Muscle layer of colon (tissue), 2 donors: Measurements from ENCODE around the gene NCKIPSD.
A peak's percentile ranks its signal among the peaks of the same experiment; 100 is the strongest.

ENCODE experiments used
- H3K27ac ChIP-seq: one replicate; pipeline ENCODE4 v1.7.0; 2013; ENCODE audit warnings: low read depth, mild to moderate bottlenecking, low read length, moderate library complexity
- H3K27me3 ChIP-seq, 2 donors: one replicate each; pipeline ENCODE4 v1.7.0; 2013; ENCODE audit warnings: low read length in 2 of 2, mild to moderate bottlenecking in 2 of 2; ENCODE audit not compliant: insufficient read depth in 2 of 2, control insufficient read depth in 1 of 2
- H3K36me3 ChIP-seq: one replicate; pipeline ENCODE4 v1.7.0; 2013; ENCODE audit warnings: mild to moderate bottlenecking, low read length; ENCODE audit not compliant: insufficient read depth
- H3K4me1 ChIP-seq: one replicate; pipeline ENCODE4 v1.7.0; 2013; ENCODE audit warnings: mild to moderate bottlenecking, low read length; ENCODE audit not compliant: insufficient read depth
- H3K4me3 ChIP-seq, 2 donors: one replicate each; pipeline ENCODE4 v1.7.0; 2013; ENCODE audit warnings: low read length in 2 of 2, low read depth in 1 of 2, mild to moderate bottlenecking in 1 of 2, moderate library complexity in 1 of 2
- H3K9ac ChIP-seq: one replicate; pipeline ENCODE4 v1.7.0; 2013; ENCODE audit warnings: low read length
- H3K9me3 ChIP-seq: one replicate; pipeline ENCODE4 v1.7.0; 2013; ENCODE audit warnings: mild to moderate bottlenecking, low read length
- donor health status: abdominal sarcoma.
- donor health status: Adenocarcinoma of cecum.

NCKIPSD gene

DNA sequence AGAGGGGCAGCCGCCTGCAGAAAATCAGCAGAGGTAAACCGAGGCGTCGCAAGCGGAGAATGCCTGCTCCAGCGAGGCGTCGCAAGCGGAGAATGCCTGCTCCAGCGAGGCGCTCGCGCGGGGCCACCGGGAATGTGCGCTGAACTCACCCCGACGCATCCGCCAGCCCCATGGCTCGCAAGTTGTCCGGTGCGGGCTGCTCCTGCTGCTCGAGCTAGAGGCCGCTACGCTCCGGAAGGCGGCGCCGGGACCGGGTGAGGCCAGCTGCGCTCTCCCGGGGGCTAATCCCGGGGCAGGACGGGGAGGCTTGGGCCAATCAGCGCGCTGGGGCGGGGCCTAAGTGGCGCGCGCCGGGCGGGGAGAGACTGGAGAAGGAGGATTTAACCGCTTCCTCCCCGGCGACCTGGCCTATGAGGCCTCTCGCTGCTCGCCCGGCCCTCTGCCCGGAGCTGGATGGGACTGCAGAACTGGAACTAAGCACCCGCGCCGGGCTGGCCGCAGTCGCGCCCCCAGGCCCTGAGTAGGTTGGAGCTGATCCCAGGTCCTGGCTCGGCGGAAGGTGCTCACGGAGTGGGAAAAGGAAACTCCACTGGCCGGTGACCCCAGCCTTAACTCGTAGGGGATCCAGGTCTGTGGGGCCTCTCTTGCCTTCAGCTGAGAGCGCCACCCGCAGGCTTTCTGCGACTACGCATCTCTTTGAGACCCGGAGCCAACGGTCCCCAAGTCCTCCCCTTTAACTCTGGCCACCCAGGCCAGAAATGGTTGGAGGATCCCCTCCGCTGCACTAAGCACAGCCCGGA lies 50.3 kb downstream of the NCKIPSD start, which contains the start of gene SLC26A6:
Gene SLC26A6 (minus strand): TSS at position 240 of the 800 bp plus-strand sequence. CDS start 68 bp downstream, at position 172.
- peak within 1 kb of the TSS; percentile 74 for H3K27ac ChIP-seq
- H3K4me1 ChIP-seq = peaks cover 18% of the 10 kb centered on the region
- peaks cover 21% of the 10 kb centered on the region for H3K36me3 ChIP-seq
- H3K27me3 ChIP-seq = no peaks in the 10 kb centered on the region
- H3K9me3 ChIP-seq = no peaks in the 10 kb centered on the region
- peak within 1 kb of the TSS; percentile 84 to 96 for H3K4me3 ChIP-seq
- peak within 1 kb of the TSS; percentile 41 for H3K9ac ChIP-seq

- peak overlapping the region; percentile 84 to 96 for H3K4me3 ChIP-seq
- peak overlapping the region; percentile 74 for H3K27ac ChIP-seq
- H3K9ac ChIP-seq = peak overlapping the region; percentile 27
- H3K4me1 ChIP-seq = peaks cover 18% of the 10 kb centered on the region
- H3K27me3 ChIP-seq = no peaks in the 10 kb centered on the region
- no peaks in the 10 kb centered on the region for H3K9me3 ChIP-seq
- peaks cover 25% of the 10 kb centered on the region for H3K36me3 ChIP-seq
Observed at GRCh38 chr3:48634661-48635221, 51.0 kb downstream of the NCKIPSD start.

DNA sequence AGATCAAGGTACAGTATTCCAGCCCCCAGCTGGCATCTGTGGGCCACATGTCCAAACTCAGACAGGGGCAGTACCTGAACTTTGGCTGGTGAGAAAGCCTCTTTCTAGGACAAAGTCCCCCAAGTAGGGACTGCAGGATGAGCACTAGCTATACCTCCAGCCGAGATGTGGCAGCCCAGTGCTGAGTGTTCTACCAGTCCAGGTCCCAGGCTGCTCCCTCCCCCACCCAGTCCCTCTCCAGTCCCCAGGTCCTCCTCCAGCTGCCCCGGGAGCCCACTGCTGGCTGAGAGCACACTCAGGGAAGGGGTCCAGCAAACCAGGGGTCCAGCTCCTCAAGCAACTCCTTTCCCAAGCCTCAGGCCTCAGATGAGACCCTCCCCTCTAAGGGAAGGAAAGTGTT lies 52.0 kb downstream of the NCKIPSD start:
- Histone ChIP-seq H3K27ac (no peak overlapping the region), H3K4me3 (no peak overlapping the region), H3K4me1 (peaks cover 18% of the 10 kb centered on the region), H3K9ac (no peak overlapping the region), H3K27me3 (no peaks in the 10 kb centered on the region), H3K9me3 (no peaks in the 10 kb centered on the region), H3K36me3 (peaks cover 30% of the 10 kb centered on the region)

DNA sequence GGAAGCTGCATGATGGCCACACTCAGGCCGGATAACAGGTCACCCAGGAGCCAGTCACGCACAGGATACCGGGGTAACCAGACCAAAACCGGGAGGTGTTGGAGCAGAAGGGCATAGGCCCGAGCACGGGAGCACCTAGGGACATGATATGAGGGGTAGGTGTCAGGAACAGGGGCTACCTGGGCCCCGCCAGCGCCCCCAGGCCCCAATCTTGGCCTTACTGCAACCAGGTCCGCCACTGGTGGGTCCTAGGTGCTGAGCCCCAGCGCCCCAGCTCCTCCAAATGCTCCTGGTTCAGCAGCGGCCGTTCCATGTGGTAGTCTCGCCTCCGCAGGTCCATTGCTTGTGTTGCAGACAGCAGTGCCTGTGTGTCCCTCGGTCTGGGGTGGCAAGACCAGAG lies 52.5 kb downstream of the NCKIPSD start:
- Histone ChIP-seq H3K36me3 (peaks cover 30% of the 10 kb centered on the region), H3K9me3 (no peaks in the 10 kb centered on the region), H3K27me3 (no peaks in the 10 kb centered on the region), H3K27ac (no peak overlapping the region), H3K9ac (no peak overlapping the region), H3K4me1 (peaks cover 18% of the 10 kb centered on the region), H3K4me3 (no peak overlapping the region)

DNA sequence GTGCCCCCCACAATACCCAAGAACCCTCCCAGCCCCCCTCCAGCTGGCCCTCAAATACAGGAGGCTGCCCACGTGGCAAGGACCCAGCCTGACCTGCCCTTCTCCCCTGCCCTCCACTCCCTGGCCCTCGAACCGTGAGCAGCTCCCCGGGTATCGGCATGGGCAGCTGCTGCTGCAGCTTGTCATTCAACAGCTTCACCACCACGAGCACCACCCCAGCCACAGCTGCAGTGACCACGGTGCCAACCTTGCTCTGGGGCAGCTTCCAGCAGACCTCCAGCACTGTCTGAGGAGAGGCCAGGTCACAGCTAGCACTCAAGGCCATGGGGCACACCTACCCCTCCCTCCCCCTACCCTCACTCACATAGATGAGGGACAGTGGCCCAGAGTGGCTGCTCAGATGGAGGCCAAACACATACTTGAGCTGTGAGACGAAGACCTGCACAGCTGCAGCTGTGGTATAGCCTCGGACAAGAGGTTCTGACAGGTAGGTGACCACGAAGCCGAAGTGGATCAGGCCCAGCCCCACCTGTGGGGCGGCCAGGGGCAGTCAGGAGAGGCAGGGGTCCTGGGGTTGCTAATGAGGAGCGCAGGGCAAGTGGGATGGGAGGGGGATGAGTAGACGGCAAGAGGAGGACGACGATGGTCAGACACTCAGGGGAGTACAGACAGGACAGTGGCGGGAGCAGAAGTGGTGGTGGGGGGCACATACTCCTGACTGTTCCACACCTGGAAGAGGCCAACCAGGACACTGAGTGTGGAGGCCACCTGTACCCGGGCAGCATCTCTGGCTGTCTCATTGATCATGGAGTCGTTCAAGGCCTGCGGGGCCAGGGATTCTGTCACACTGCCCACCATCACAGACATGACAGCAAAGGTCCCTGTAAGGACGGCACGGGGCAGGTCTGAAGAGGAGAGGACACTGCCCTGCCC lies 53.9 kb downstream of the NCKIPSD start:
- peaks cover 18% of the 10 kb centered on the region for H3K4me1 ChIP-seq
- H3K4me3 ChIP-seq = no peak overlapping the region
- no peak overlapping the region for H3K9ac ChIP-seq
- H3K27me3 ChIP-seq = no peaks in the 10 kb centered on the region
- no peaks in the 10 kb centered on the region for H3K9me3 ChIP-seq
- no peak overlapping the region for H3K27ac ChIP-seq
- H3K36me3 ChIP-seq = peaks cover 43% of the 10 kb centered on the region

GRCh38 chr3:48630833-48631232 lies 54.9 kb downstream of the NCKIPSD start:
- Histone ChIP-seq H3K36me3 (peaks cover 46% of the 10 kb centered on the region), H3K9ac (no peak overlapping the region), H3K4me1 (peaks cover 10% of the 10 kb centered on the region), H3K27me3 (no peaks in the 10 kb centered on the region), H3K27ac (no peak overlapping the region), H3K9me3 (no peaks in the 10 kb centered on the region), H3K4me3 (no peak overlapping the region)

DNA sequence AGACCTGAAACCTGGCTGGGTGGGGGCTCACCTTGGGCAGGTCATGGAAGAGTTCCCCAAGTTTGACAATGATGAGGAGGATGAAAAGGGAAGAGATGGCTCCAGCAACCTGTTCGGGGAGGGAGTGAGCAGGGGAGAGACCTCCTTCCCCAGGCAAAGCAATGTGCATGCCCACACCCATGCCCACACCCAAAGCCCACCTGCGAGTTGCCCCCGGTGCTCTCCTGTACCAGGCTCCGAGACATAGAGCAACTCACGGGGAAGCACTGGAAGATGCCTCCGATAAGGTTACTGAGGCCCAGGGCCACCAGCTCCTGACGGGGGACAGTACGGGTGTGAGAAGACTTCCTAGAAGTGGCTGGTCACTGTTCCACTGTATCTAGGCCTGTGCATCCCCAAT lies 55.3 kb downstream of the NCKIPSD start:
- Histone ChIP-seq H3K4me1 (peaks cover 10% of the 10 kb centered on the region), H3K27ac (no peak overlapping the region), H3K9me3 (no peaks in the 10 kb centered on the region), H3K9ac (no peak overlapping the region), H3K36me3 (peaks cover 46% of the 10 kb centered on the region), H3K4me3 (no peak overlapping the region), H3K27me3 (no peaks in the 10 kb centered on the region)

GRCh38 chr3:48629894-48630293 lies 55.8 kb downstream of the NCKIPSD start:
- H3K9ac ChIP-seq = no peak overlapping the region
- H3K9me3 ChIP-seq = no peaks in the 10 kb centered on the region
- H3K36me3 ChIP-seq = peaks cover 46% of the 10 kb centered on the region
- H3K4me3 ChIP-seq = no peak overlapping the region
- H3K4me1 ChIP-seq = peaks cover 10% of the 10 kb centered on the region
- H3K27me3 ChIP-seq = no peaks in the 10 kb centered on the region
- H3K27ac ChIP-seq = no peak overlapping the region

DNA sequence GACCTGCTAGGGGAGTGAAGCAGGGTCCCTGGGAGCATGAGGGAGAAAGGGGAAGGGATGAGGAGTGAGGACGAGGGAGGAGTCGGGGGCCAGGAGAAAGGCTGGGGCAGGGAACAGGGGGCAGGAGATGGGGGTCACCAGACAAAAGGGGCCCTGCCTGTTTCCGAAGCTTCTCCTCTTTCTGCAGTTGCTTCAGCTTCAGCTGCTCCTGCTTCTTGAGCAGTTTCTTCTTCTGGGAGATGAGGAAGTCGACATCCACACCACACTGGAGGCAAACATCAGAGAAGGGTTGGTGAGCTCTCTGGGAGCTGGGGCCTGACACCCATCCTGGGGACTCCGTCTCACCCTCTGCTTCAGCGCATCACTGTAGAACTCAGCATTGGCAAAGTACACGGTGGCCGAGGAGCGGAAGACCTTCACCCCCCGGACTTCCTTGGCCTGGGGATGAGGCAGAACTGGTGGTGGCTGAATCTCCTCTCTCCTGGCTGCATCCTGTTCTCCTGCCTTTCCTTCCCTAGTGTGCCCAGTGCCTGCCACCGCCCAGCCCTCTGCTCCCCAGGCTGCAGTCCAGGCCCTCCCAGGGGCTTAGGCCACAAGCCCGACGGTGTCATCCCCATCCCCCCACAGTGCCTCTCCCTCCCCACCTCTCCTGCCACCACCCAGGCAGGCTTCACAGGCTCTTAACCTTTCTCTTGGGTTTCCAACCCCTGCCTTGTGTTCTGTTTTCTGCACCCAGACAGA lies 57.3 kb downstream of the NCKIPSD start:
- H3K9ac ChIP-seq = no peak overlapping the region
- H3K4me1 ChIP-seq = no peaks in the 10 kb centered on the region
- no peaks in the 10 kb centered on the region for H3K9me3 ChIP-seq
- no peak overlapping the region for H3K27ac ChIP-seq
- H3K36me3 ChIP-seq = peaks cover 46% of the 10 kb centered on the region
- no peaks in the 10 kb centered on the region for H3K27me3 ChIP-seq
- H3K4me3 ChIP-seq = no peak overlapping the region

DNA sequence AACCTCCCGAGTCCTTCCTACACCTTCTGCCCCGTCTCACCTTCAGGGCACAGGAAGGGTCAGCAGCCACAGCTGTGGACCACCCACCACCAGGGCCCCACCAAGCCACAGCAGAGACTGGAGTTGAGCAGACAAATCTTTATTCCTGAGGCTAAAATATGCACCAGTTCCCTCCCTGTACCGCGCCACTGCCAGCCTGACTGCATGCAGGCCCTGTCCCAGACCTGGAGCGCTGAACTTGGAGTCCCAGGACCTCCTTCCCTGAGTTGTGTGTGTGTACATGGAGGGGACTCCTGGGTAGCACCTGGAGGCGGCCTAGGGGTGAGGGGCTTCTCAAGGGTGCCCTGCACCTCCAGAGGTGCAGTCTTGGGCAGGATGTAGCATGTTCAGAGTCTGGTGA lies 60.1 kb downstream of the NCKIPSD start:
- no peak overlapping the region for H3K4me3 ChIP-seq
- H3K27ac ChIP-seq = no peak overlapping the region
- H3K9ac ChIP-seq = no peak overlapping the region
- H3K36me3 ChIP-seq = peaks cover 27% of the 10 kb centered on the region
- H3K4me1 ChIP-seq = no peaks in the 10 kb centered on the region
- H3K27me3 ChIP-seq = no peaks in the 10 kb centered on the region
- H3K9me3 ChIP-seq = no peaks in the 10 kb centered on the region

DNA sequence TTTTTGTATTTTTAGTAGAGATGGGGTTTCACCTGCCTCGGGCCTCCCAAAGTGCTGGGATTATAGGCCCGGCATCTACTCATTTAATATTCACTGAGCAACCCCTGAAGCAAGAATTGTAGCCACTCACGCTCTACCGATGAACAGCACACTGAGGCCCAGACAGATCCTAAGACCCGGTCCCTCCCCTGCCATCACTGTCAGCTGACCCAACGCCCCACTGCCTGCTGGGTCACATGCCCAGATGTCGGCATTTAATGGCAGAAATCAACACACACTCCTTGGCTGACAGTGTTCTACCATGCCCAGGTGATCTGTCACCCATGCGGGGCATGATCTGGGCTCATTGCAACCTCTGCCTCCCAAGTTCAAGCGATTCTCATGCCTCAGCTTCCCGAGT lies 60.9 kb downstream of the NCKIPSD start:
- H3K27me3 ChIP-seq = no peaks in the 10 kb centered on the region
- H3K27ac ChIP-seq = no peak overlapping the region
- H3K4me1 ChIP-seq = no peaks in the 10 kb centered on the region
- no peaks in the 10 kb centered on the region for H3K9me3 ChIP-seq
- peaks cover 21% of the 10 kb centered on the region for H3K36me3 ChIP-seq
- no peak overlapping the region for H3K4me3 ChIP-seq
- no peak overlapping the region for H3K9ac ChIP-seq
